B cell (primary cell): Measurements from ENCODE around the gene LRP1-AS. TPM values are rescaled to one million over a fixed set of nuclear protein-coding genes. Genes with fewer than 3 reads are reported as not detected.

Experiments
- ATAC-seq: fragments of 200-7000 bp; cut with Tn5 transposase; one replicate; pipeline ENCODE4 v1.10.0; 2021; ENCODE audit warnings: low read depth, mild to moderate bottlenecking, moderate number of reproducible peaks, moderate library complexity
- CTCF ChIA-PET: fragments of 350-600 bp; sonication (Branson Sonifier 250); formaldehyde crosslinking; loops from one replicate; lab custom pipeline; 2021; ENCODE audit warnings: antibody characterized with exemption, inconsistent platforms; lab: Charles Lee
- POLR2A ChIA-PET: fragments of 350-600 bp; sonication (Branson Sonifier 250); formaldehyde crosslinking; loops from one replicate; lab custom pipeline; 2021; ENCODE audit warnings: antibody characterized with exemption; lab: Charles Lee
- DNase-seq: peaks from one replicate; pipeline ENCODE4 v3.0.0; 2013
- H2AFZ ChIP-seq: 2 replicates; pipeline ENCODE4 v1.6.1; 2012; ENCODE audit warnings: mild to moderate bottlenecking, low read depth, low read length; ENCODE audit not compliant: insufficient read depth, poor library complexity, severe bottlenecking
- H3K27ac ChIP-seq, 2 donors: 1 replicate in 1 of 2; 2 replicates in 1 of 2; pipeline ENCODE4 v1.5.1; 2012 to 2013; ENCODE audit warnings: low read length in 2 of 2, mild to moderate bottlenecking in 2 of 2, moderate library complexity in 1 of 2
- H3K27me3 ChIP-seq, 4 experiments: fragments of 200-600 bp in 1 of 4; sonication (generic) in 1 of 4; replicated peaks in 1 of 4; 1 replicate in 2 of 4; 2 replicates in 2 of 4; pipeline versions ENCODE4 v1.6.1 to v1.7.0; 2013 to 2016; ENCODE audit warnings: low read length in 3 of 4, mild to moderate bottlenecking in 2 of 4, mixed read lengths in 1 of 4, moderate library complexity in 1 of 4; ENCODE audit not compliant: insufficient read depth in 4 of 4, control insufficient read depth in 3 of 4; ENCODE audit errors: control extremely low read depth in 1 of 4
- H3K36me3 ChIP-seq, 2 experiments: replicated peaks in 1 of 2; 1 replicate in 1 of 2; 2 replicates in 1 of 2; pipeline versions ENCODE4 v1.6.1 to v1.7.1; 2013; ENCODE audit warnings: low read length in 1 of 2; ENCODE audit not compliant: insufficient read depth in 2 of 2, control insufficient read depth in 1 of 2; ENCODE audit errors: control extremely low read depth in 1 of 2, extremely low read depth in 1 of 2
- H3K4me1 ChIP-seq, 2 donors: fragments of 200-600 bp in 1 of 2; sonication (generic) in 1 of 2; 1 replicate in 1 of 2; 2 replicates in 1 of 2; pipeline versions ENCODE4 v1.5.1 to v1.6.1; 2013 to 2017; ENCODE audit warnings: low read length in 2 of 2; ENCODE audit not compliant: control insufficient read depth in 2 of 2, insufficient read depth in 2 of 2
- H3K4me2 ChIP-seq: replicated peaks from 2 replicates; pipeline ENCODE3; 2012; ENCODE audit warnings: mild to moderate bottlenecking, low read depth, low read length; ENCODE audit not compliant: poor library complexity, severe bottlenecking
- H3K4me3 ChIP-seq, 5 experiments: fragments of 200-600 bp in 1 of 5; sonication (generic) in 1 of 5; 1 replicate in 3 of 5; 2 replicates in 2 of 5; pipeline versions ENCODE4 v1.5.1 to v1.7.0; 2011 to 2016; ENCODE audit warnings: low read length in 4 of 5, mild to moderate bottlenecking in 4 of 5, low read depth in 2 of 5, control low read depth in 1 of 5, moderate library complexity in 1 of 5; ENCODE audit not compliant: insufficient read depth in 1 of 5; ENCODE audit errors: control extremely low read depth in 1 of 5, extremely low read depth in 1 of 5
- H3K79me2 ChIP-seq: fragments of 200-600 bp; sonication (generic); one replicate; pipeline ENCODE4 v1.6.0; 2016; ENCODE audit warnings: low read length; ENCODE audit not compliant: control insufficient read depth, insufficient read depth
- H3K9ac ChIP-seq: fragments of 200-600 bp; sonication (generic); 2 replicates; pipeline ENCODE4 v1.6.1; 2017; ENCODE audit warnings: mild to moderate bottlenecking, low read length, moderate library complexity
- H3K9me3 ChIP-seq, 3 donors: one replicate each; pipeline versions ENCODE4 v1.6.1 to v1.7.1; 2013; ENCODE audit warnings: low read length in 2 of 3; ENCODE audit not compliant: control insufficient read depth in 2 of 3, insufficient read depth in 1 of 3; ENCODE audit errors: control extremely low read depth in 1 of 3
- H4K20me1 ChIP-seq: 2 replicates; pipeline ENCODE4 v1.6.0; 2012; ENCODE audit warnings: mild to moderate bottlenecking, low read length; ENCODE audit not compliant: insufficient read depth, control insufficient read depth, poor library complexity, severe bottlenecking
- H3K27ac Mint-ChIP-seq: one replicate; pipeline ENCODE4 v1.8.0; 2021; ENCODE audit warnings: mixed read lengths
- H3K27me3 Mint-ChIP-seq: one replicate; pipeline ENCODE4 v1.8.0; 2021; ENCODE audit warnings: mixed read lengths
- H3K4me1 Mint-ChIP-seq: one replicate; pipeline ENCODE4 v1.8.0; 2021; ENCODE audit warnings: mixed read lengths
- H3K4me3 Mint-ChIP-seq: one replicate; pipeline ENCODE4 v1.8.0; 2021; ENCODE audit warnings: mixed read lengths
- H3K9me3 Mint-ChIP-seq: one replicate; pipeline ENCODE4 v1.8.0; 2022; ENCODE audit warnings: mixed read lengths; ENCODE audit not compliant: insufficient read depth
- EZH2 ChIP-seq: IDR thresholded peaks from 2 replicates; pipeline ENCODE4 v1.6.1; 2012; ENCODE audit warnings: borderline replicate concordance, low read depth, mild to moderate bottlenecking, moderate library complexity, low read length; ENCODE audit not compliant: insufficient read depth, poor library complexity, severe bottlenecking
- WGBS: methylation state at CpG from one replicate; pipeline ENCODE4 v1.1.5; 2013; ENCODE audit warnings: missing lambda C conversion rate; ENCODE audit not compliant: insufficient coverage; 5-methylcytosine and 5-hydroxymethylcytosine counted together
- intact Hi-C: fragments of 100-400 bp; cut with micrococcal nuclease; formaldehyde crosslinking; loops from one replicate; pipeline ENCODE4 v1.10.0; 2022
- polyA plus RNA-seq: library from polyadenylated mRNA; depleted of rRNA; stranded (reverse); fragments of >200 nt; gene quantifications from 2 replicates; pipeline ENCODE4 v1.2.3, GENCODE V29; 2012
- total RNA-seq, 2 donors: library from RNA; stranded (reverse); fragments of 120-200 nt in 1 of 2; gene quantifications; 1 replicate in 1 of 2; 2 replicates in 1 of 2; pipeline versions ENCODE4 v1.2.3 to v1.2.4, GENCODE V29; 2013 to 2022
- TF ChIP-seq, protein P1 (sequence below): fragments of 200-600 bp; IDR thresholded peaks from one replicate; pipeline ENCODE4 v1.8.0; 2022; ENCODE audit warnings: antibody characterized with exemption, mild to moderate bottlenecking

LRP1-AS gene
- total and polyA plus RNA-seq, 2 donors (not counting 1 experiment from before 2014, with no cell fraction given): not detected

DNA sequence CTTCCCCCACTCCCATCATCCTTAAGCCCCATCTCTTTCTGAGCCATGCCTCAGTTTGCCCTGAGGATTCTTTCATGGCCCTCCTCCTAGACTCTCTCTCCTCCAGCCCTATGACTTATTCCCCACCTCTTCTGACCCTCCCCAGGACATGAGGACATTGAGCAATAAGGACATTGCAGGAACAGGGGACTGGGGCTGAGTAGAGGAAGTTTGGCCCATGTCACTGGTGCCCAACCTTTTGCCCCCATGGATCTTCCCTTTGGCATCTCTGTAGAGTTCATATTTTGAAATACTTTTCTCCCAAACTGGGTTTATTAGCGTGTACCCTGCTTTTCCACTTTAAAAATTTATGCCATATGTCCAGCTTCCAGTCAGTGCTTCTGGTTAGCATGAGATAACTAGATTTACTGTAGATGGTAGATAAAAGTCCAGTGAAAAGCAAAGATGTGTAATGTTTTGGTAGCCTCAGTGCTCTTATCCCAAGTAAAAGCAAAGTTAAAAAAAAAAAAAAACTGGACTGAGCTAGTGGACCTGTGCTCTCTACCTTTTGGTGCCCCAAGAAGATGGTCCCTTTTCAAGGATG, 6.1 kb upstream of the LRP1-AS start:
- no peak overlapping the region for H3K4me3 ChIP-seq
- ATAC-seq (no peak), DNase-seq (no peak)
- TF ChIP-seq EZH2: no peak
- TF ChIP-seq, protein P1, sequence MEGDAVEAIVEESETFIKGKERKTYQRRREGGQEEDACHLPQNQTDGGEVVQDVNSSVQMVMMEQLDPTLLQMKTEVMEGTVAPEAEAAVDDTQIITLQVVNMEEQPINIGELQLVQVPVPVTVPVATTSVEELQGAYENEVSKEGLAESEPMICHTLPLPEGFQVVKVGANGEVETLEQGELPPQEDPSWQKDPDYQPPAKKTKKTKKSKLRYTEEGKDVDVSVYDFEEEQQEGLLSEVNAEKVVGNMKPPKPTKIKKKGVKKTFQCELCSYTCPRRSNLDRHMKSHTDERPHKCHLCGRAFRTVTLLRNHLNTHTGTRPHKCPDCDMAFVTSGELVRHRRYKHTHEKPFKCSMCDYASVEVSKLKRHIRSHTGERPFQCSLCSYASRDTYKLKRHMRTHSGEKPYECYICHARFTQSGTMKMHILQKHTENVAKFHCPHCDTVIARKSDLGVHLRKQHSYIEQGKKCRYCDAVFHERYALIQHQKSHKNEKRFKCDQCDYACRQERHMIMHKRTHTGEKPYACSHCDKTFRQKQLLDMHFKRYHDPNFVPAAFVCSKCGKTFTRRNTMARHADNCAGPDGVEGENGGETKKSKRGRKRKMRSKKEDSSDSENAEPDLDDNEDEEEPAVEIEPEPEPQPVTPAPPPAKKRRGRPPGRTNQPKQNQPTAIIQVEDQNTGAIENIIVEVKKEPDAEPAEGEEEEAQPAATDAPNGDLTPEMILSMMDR: no peak
- H3K9ac ChIP-seq: no peak overlapping the region
- no peaks in the 10 kb centered on the region for H3K79me2 ChIP-seq
- H3K4me2 ChIP-seq: no peak overlapping the region
- H3K4me1 ChIP-seq: peaks cover 4 to 14% of the 10 kb centered on the region in 2 donors
- no peaks in the 10 kb centered on the region for H3K27me3 ChIP-seq
- H3K9me3 Mint-ChIP-seq: no peaks in the 10 kb centered on the region
- no peak overlapping the region for H2AFZ ChIP-seq
- ChIA-PET CTCF (no interaction called here), POLR2A (no interaction called here)
- intact Hi-C loops: no loop called here
- H3K4me3 Mint-ChIP-seq: no peak overlapping the region
- peaks cover 9% of the 10 kb centered on the region for H3K27me3 Mint-ChIP-seq
- no peak overlapping the region for H3K27ac Mint-ChIP-seq
- no peaks in the 10 kb centered on the region for H4K20me1 ChIP-seq
- peaks cover 9% of the 10 kb centered on the region for H3K4me1 Mint-ChIP-seq
- no peak overlapping the region for H3K27ac ChIP-seq
- H3K9me3 ChIP-seq: peaks cover 0 to 3% (median 0%) of the 10 kb centered on the region in 3 donors
- WGBS: no CpG with 5 or more reads among the region's 1 CpG
- H3K36me3 ChIP-seq: no peaks in the 10 kb centered on the region

DNA sequence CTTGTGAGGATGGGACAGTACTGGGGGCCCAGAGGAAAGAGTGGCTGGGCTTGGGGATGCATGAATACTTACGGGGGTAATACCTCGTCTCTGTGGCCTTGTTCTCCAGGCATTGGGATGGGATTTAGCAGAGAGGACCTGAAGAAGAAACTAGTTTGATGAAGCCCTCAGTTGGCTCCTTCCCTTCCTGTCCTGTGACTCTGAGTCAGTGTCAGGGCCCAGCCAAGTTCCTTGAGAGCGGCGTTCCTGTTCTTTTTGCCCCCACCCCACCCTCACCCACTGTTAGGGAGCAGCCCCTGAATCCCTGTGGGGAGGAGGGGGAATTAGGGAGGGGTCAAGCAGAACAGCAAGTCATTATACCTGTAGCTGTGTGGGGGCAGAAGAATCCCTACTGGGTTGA, 5.2 kb upstream of the LRP1-AS start:
- Histone ChIP-seq H3K27ac (no peak overlapping the region), H2AFZ (no peak overlapping the region), H3K4me3 (no peak overlapping the region), H3K4me1 (peaks cover 0 to 7% of the 10 kb centered on the region in 2 donors), H3K9ac (no peak overlapping the region), H4K20me1 (no peaks in the 10 kb centered on the region), H3K27me3 (no peaks in the 10 kb centered on the region), H3K9me3 (peaks cover 0 to 2% (median 0%) of the 10 kb centered on the region in 3 donors), H3K4me2 (no peak overlapping the region), H3K79me2 (no peaks in the 10 kb centered on the region), H3K36me3 (no peaks in the 10 kb centered on the region)
- H3K27ac Mint-ChIP-seq: no peak overlapping the region
- no peak for TF ChIP-seq EZH2
- TF ChIP-seq, protein P1: no peak
- H3K4me1 Mint-ChIP-seq: peaks cover 4% of the 10 kb centered on the region
- H3K27me3 Mint-ChIP-seq: peaks cover 7% of the 10 kb centered on the region
- DNase-seq: no peak
- WGBS: 92% methylated on average over 2 of the region's 4 CpGs
- POLR2A ChIA-PET: no interaction called here
- ATAC-seq: no peak
- CTCF ChIA-PET: interaction anchor here (0.9 kb wide), 1 partner anchor 40 kb away, joined by 3 read pairs; no protein-coding TSS in a partner anchor
- H3K9me3 Mint-ChIP-seq: no peaks in the 10 kb centered on the region
- intact Hi-C loops: no loop called here
- H3K4me3 Mint-ChIP-seq: no peak overlapping the region
